Vagina (tissue), 2 donors: ENCODE data around the gene GJC2. TPM values are rescaled to one million over a fixed set of nuclear protein-coding genes. Genes with fewer than 3 reads are reported as not detected.

Experiments used
- DNase-seq, 2 donors: peaks; one replicate each; pipeline ENCODE4 v3.0.0-alpha.2; 2017; ENCODE audit errors: extremely low spot score in 2 of 2
- H3K27ac ChIP-seq: fragments of 200-600 bp; sonication (generic); one replicate; pipeline ENCODE4 v1.5.1; 2019
- H3K27me3 ChIP-seq: fragments of 200-600 bp; sonication (generic); one replicate; pipeline ENCODE4 v1.5.1; 2019
- H3K36me3 ChIP-seq, 2 donors: fragments of 200-600 bp; sonication (generic); one replicate each; pipeline ENCODE4 v1.5.1; 2017 to 2019
- H3K4me1 ChIP-seq: fragments of 200-600 bp; sonication (generic); one replicate; pipeline ENCODE4 v1.5.1; 2019
- H3K4me3 ChIP-seq, 2 donors: fragments of 200-600 bp; sonication (generic); 1 replicate in 1 of 2; 2 replicates in 1 of 2; pipeline ENCODE4 v1.5.1; 2016 to 2019
- H3K9me3 ChIP-seq: fragments of 200-600 bp; sonication (generic); one replicate; pipeline ENCODE4 v1.5.1; 2019
- CTCF ChIP-seq, 3 experiments: fragments of 450-650 bp in 2 of 3; fragments of 200-600 bp in 1 of 3; sonication (generic) in 1 of 3; IDR thresholded peaks; one replicate each; pipeline ENCODE4 v1.5.1; 2017 to 2019; ENCODE audit warnings: antibody characterized with exemption in 3 of 3, mild to moderate bottlenecking in 2 of 3, moderate library complexity in 2 of 3
- POLR2A ChIP-seq, 2 donors: fragments of 450-650 bp; IDR thresholded peaks; one replicate each; pipeline ENCODE4 v1.6.1; 2017; ENCODE audit warnings: antibody characterized with exemption in 2 of 2, mild to moderate bottlenecking in 2 of 2, moderate library complexity in 2 of 2
- POLR2AphosphoS5 ChIP-seq, 2 donors: sonication (generic); formaldehyde crosslinking; IDR thresholded peaks; one replicate each; pipeline ENCODE4 v1.9.0; 2017; ENCODE audit warnings: antibody characterized with exemption in 2 of 2, mild to moderate bottlenecking in 2 of 2, low read depth in 1 of 2; ENCODE audit not compliant: insufficient read depth in 1 of 2
- intact Hi-C: fragments of 100-400 bp; cut with DNase I; formaldehyde crosslinking; loops from one replicate; pipeline ENCODE4 v1.15.1; 2023
- total RNA-seq: library from RNA; depleted of rRNA; stranded (reverse); fragments of >200 nt; gene quantifications from one replicate; pipeline ENCODE4 v1.2.3, GENCODE V29; 2016

The GJC2 gene
- total RNA-seq, 1 donor from 2014 or later, result 4.4 TPM

GRCh38 chr1:228144993-228145343 is 4.8 kb upstream of the GJC2 start:
- no peak for DNase-seq
- Histone ChIP-seq H3K4me1 (peaks cover 87% of the 10 kb centered on the region), H3K36me3 (peaks cover 0 to 16% of the 10 kb centered on the region in 2 donors), H3K27ac (no peak overlapping the region), H3K27me3 (no peaks in the 10 kb centered on the region), H3K4me3 (no peak overlapping the region), H3K9me3 (no peaks in the 10 kb centered on the region)
- intact Hi-C loops, result loop anchor here (5.0 kb wide), 1 partner anchor 262 kb away; the partner anchor contains the start of gene TRIM11
- TF ChIP-seq POLR2A (IDR thresholded peaks at IDR 0.05) (no peak), CTCF (IDR thresholded peaks at IDR 0.05) (no peak), POLR2AphosphoS5 (IDR thresholded peaks at IDR 0.05; ENCODE audit: insufficient read depth in 1 of 2, low read depth in 1 of 2) (no peak)

GRCh38 chr1:228145463-228146416 is 4.0 kb upstream of the GJC2 start:
- TF ChIP-seq POLR2AphosphoS5 (IDR thresholded peaks at IDR 0.05; ENCODE audit: insufficient read depth in 1 of 2, low read depth in 1 of 2), result no peak
- no peak for TF ChIP-seq POLR2A (IDR thresholded peaks at IDR 0.05)
- TF ChIP-seq CTCF (IDR thresholded peaks at IDR 0.05), result no peak
- Histone ChIP-seq H3K27me3 (no peaks in the 10 kb centered on the region), H3K4me1 (peaks cover 93% of the 10 kb centered on the region), H3K36me3 (peaks cover 0 to 16% of the 10 kb centered on the region in 2 donors), H3K27ac (no peak overlapping the region), H3K9me3 (no peaks in the 10 kb centered on the region), H3K4me3 (no peak overlapping the region)
- intact Hi-C loops, result no loop called here
- DNase-seq, result no peak

- Histone ChIP-seq H3K4me3 (no peak overlapping the region), H3K9me3 (no peaks in the 10 kb centered on the region), H3K4me1 (peaks cover 93% of the 10 kb centered on the region), H3K27ac (no peak overlapping the region), H3K27me3 (no peaks in the 10 kb centered on the region), H3K36me3 (peaks cover 0 to 16% of the 10 kb centered on the region in 2 donors)
- no peak for TF ChIP-seq POLR2A (IDR thresholded peaks at IDR 0.05)
- TF ChIP-seq CTCF (IDR thresholded peaks at IDR 0.05), result no peak
- no peak for TF ChIP-seq POLR2AphosphoS5 (IDR thresholded peaks at IDR 0.05; ENCODE audit: insufficient read depth in 1 of 2, low read depth in 1 of 2)
- intact Hi-C loops, result no loop called here
- no peak for DNase-seq
Observed at GRCh38 chr1:228146417-228147150, 3.1 kb upstream of the GJC2 start.

- peaks cover 0 to 16% of the 10 kb centered on the region in 2 donors for H3K36me3 ChIP-seq
Observed at GRCh38 chr1:228147151-228147693, 2.5 kb upstream of the GJC2 start.

More at GRCh38 chr1:228147151-228147693, 2.5 kb upstream of the GJC2 start:
- intact Hi-C loops, result no loop called here
- no peak overlapping the region for H3K4me3 ChIP-seq
- H3K27me3 ChIP-seq, result no peaks in the 10 kb centered on the region
- H3K9me3 ChIP-seq, result no peaks in the 10 kb centered on the region
- no peak overlapping the region for H3K27ac ChIP-seq
- DNase-seq, result no peak
- H3K4me1 ChIP-seq, result peaks cover 91% of the 10 kb centered on the region
- TF ChIP-seq POLR2AphosphoS5 (IDR thresholded peaks at IDR 0.05; ENCODE audit: insufficient read depth in 1 of 2, low read depth in 1 of 2) (no peak), POLR2A (IDR thresholded peaks at IDR 0.05) (no peak), CTCF (IDR thresholded peaks at IDR 0.05) (no peak)
